Kidney (tissue), 14 donors: ENCODE data around the gene EMILIN1. TPM values are rescaled to one million over a fixed set of nuclear protein-coding genes. Genes with fewer than 3 reads are reported as not detected.

Source experiments
- DNase-seq, 5 donors: peaks; one replicate each; pipeline ENCODE4 v3.0.0-alpha.2; 2013 to 2020
- FAIRE-seq: peaks from 2 replicates; lab custom pipeline; 2012; peaks lifted over from hg19 to GRCh38; lab: Jason Lieb, UNC
- H3K27ac ChIP-seq, 2 donors: one replicate each; pipeline ENCODE4 v1.7.0; 2013; ENCODE audit warnings: low read depth in 2 of 2, low read length in 2 of 2, inconsistent platforms in 1 of 2
- H3K27me3 ChIP-seq: one replicate; pipeline ENCODE4 v1.7.1; 2013; ENCODE audit warnings: low read length, inconsistent platforms; ENCODE audit not compliant: control insufficient read depth, insufficient read depth
- H3K36me3 ChIP-seq, 3 donors: one replicate each; pipeline versions ENCODE4 v1.7.0 to v1.7.1; 2013; ENCODE audit warnings: low read length in 3 of 3, control low read depth in 1 of 3, inconsistent platforms in 1 of 3; ENCODE audit not compliant: insufficient read depth in 3 of 3, control insufficient read depth in 2 of 3
- H3K4me1 ChIP-seq, 3 donors: one replicate each; pipeline versions ENCODE4 v1.7.0 to v1.7.1; 2013; ENCODE audit warnings: low read length in 3 of 3, inconsistent platforms in 1 of 3, low read depth in 1 of 3; ENCODE audit not compliant: control insufficient read depth in 2 of 3, insufficient read depth in 2 of 3
- H3K4me3 ChIP-seq, 3 donors: one replicate each; pipeline versions ENCODE4 v1.7.0 to v1.8.1; 2013; ENCODE audit warnings: low read length in 3 of 3, control low read depth in 1 of 3, inconsistent platforms in 1 of 3
- H3K9ac ChIP-seq, 3 donors: one replicate each; pipeline versions ENCODE4 v1.7.0 to v1.7.1; 2013; ENCODE audit warnings: low read length in 3 of 3, control low read depth in 1 of 3, inconsistent platforms in 1 of 3
- H3K9me3 ChIP-seq, 3 donors: one replicate each; pipeline versions ENCODE4 v1.7.0 to v1.7.1; 2013; ENCODE audit warnings: low read length in 3 of 3, control low read depth in 1 of 3, inconsistent platforms in 1 of 3; ENCODE audit not compliant: control insufficient read depth in 2 of 3, insufficient read depth in 1 of 3
- CTCF ChIP-seq: IDR thresholded peaks from 3 replicates; pipeline ENCODE4 v1.5.1; 2012; ENCODE audit warnings: mild to moderate bottlenecking, moderate library complexity, borderline replicate concordance; ENCODE audit not compliant: insufficient read depth; ENCODE audit errors: extremely low read depth
- intact Hi-C: fragments of 100-400 bp; cut with DNase I; formaldehyde crosslinking; loops from one replicate; pipeline ENCODE4 v1.11.1; 2022
- polyA plus RNA-seq: library from polyadenylated mRNA; stranded (reverse); fragments of 350-450 nt; fragmentation: Illumina TruSeq; extraction: RNeasy Lipid Tissue Mini Kit (QIAGEN cat#74804); gene quantifications from one replicate; pipeline ENCODE4 v1.2.3, GENCODE V29; 2014; ENCODE audit warnings: low read depth, low replicate concordance; ENCODE audit not compliant: insufficient read depth
- total RNA-seq: library from RNA; stranded (reverse); fragmentation: NEBNext Ultra II Directional; extraction: Animal tissue kit (Norgen Biotek cat#: 25700); gene quantifications from one replicate; pipeline ENCODE4 v1.2.1, GENCODE V29; 2021
- donor health status: control.
- donor health status: control.
- donor health status: control.
- donor health status: control.
- donor health status: control.
- donor health status: DM: yes; HTN: yes; CAD: no.
- donor health status: Normal renal cell carcinoma (clear cell type).

Gene EMILIN1
- total and polyA plus RNA-seq, 2 donors from 2014 or later = 32.1 to 75.2 TPM

GRCh38 chr2:27088634-27089033, 10.2 kb downstream of the EMILIN1 start:
- DNase-seq (no peak), FAIRE-seq (no peak)
- intact Hi-C loops = no loop called here

GRCh38 chr2:27089111-27089954, 10.9 kb downstream of the EMILIN1 start:
- H3K36me3 ChIP-seq = no peaks in the 10 kb centered on the region
- H3K9ac ChIP-seq = peak overlapping the region in 1 of 3 donors; percentile 42
- no peaks in the 10 kb centered on the region for H3K27me3 ChIP-seq
- H3K4me3 ChIP-seq = peak overlapping the region in 2 of 3 donors; percentile 55 to 92
- FAIRE-seq (no peak), DNase-seq (peak in 1 of 5 donors; percentile 61)
- H3K4me1 ChIP-seq = peaks cover 0 to 18% (median 11%) of the 10 kb centered on the region in 3 donors
- H3K9me3 ChIP-seq = no peaks in the 10 kb centered on the region
- peak overlapping the region; percentile 42 to 44 for H3K27ac ChIP-seq
- no peak for TF ChIP-seq CTCF
- intact Hi-C loops = no loop called here

More at GRCh38 chr2:27088634-27089033, 10.2 kb downstream of the EMILIN1 start:
- no peak for TF ChIP-seq CTCF
- Histone ChIP-seq H3K4me3 (peak overlapping the region in 2 of 3 donors; percentile 55 to 92), H3K27me3 (no peaks in the 10 kb centered on the region), H3K27ac (peak overlapping the region in 1 of 2 donors; percentile 42), H3K9me3 (no peaks in the 10 kb centered on the region), H3K4me1 (peaks cover 0 to 16% (median 10%) of the 10 kb centered on the region in 3 donors), H3K36me3 (no peaks in the 10 kb centered on the region), H3K9ac (peak overlapping the region in 1 of 3 donors; percentile 42)

GRCh38 chr2:27091746-27092695, 13.6 kb downstream of the EMILIN1 start:
- intact Hi-C loops = loop anchor here (10.0 kb wide), 1 partner anchor 213 kb away; the partner anchor contains the start of gene UCN
- Histone ChIP-seq H3K27me3 (no peaks in the 10 kb centered on the region), H3K27ac (peak overlapping the region; percentile 43 to 48), H3K4me1 (peaks cover 0 to 28% (median 12%) of the 10 kb centered on the region in 3 donors), H3K9me3 (no peaks in the 10 kb centered on the region), H3K9ac (no peak overlapping the region), H3K36me3 (no peaks in the 10 kb centered on the region), H3K4me3 (peak overlapping the region in 2 of 3 donors; percentile 40)
- FAIRE-seq = no peak
- DNase-seq = peak in 1 of 5 donors; percentile 59
- TF ChIP-seq CTCF = no peak
